HUES64 (cell line): ENCODE measurements around the gene JAG1.

Experiments
- H3K27ac ChIP-seq: 2 replicates; pipeline ENCODE4 v1.7.0; 2013; ENCODE audit warnings: low read depth, low read length, inconsistent platforms
- H3K27me3 ChIP-seq: 2 replicates; pipeline ENCODE4 v1.6.1; 2013; ENCODE audit warnings: mild to moderate bottlenecking, low read length; ENCODE audit not compliant: insufficient read depth
- H3K36me3 ChIP-seq: 2 replicates; pipeline ENCODE4 v1.6.1; 2013; ENCODE audit warnings: mild to moderate bottlenecking, low read length; ENCODE audit not compliant: insufficient read depth
- H3K4me1 ChIP-seq: 2 replicates; pipeline ENCODE4 v1.6.1; 2013; ENCODE audit warnings: mild to moderate bottlenecking, low read length, moderate library complexity; ENCODE audit not compliant: insufficient read depth
- H3K4me3 ChIP-seq: 2 replicates; pipeline ENCODE4 v1.5.1; 2013; ENCODE audit warnings: mild to moderate bottlenecking, low read length, moderate library complexity
- H3K9ac ChIP-seq: 2 replicates; pipeline ENCODE4 v1.6.1; 2013; ENCODE audit warnings: mild to moderate bottlenecking, low read depth, low read length
- H3K9me3 ChIP-seq: 2 replicates; pipeline ENCODE4 v1.6.1; 2013; ENCODE audit warnings: low read depth, low read length; ENCODE audit not compliant: insufficient read depth
- WGBS: fragments of 150-250, 120-280 bp; methylation state at CpG from one replicate; pipeline ENCODE4 v1.1.7; 2013; ENCODE audit warnings: missing lambda C conversion rate; 5-methylcytosine and 5-hydroxymethylcytosine counted together

Gene JAG1

GRCh38 chr20:10658876-10659632 lies 14.7 kb downstream of the JAG1 start:
- Histone ChIP-seq H3K4me3 (no peak overlapping the region), H3K4me1 (peaks cover 69% of the 10 kb centered on the region), H3K9ac (no peak overlapping the region), H3K27me3 (no peaks in the 10 kb centered on the region), H3K27ac (no peak overlapping the region), H3K9me3 (no peaks in the 10 kb centered on the region), H3K36me3 (peaks cover 97% of the 10 kb centered on the region)
- 95% methylated on average over 4 of the region's 5 CpGs for WGBS

- H3K27ac ChIP-seq = no peak overlapping the region
- whole genome bisulfite sequencing = 96% methylated on average over 13 of the region's 13 CpGs
- no peak overlapping the region for H3K9ac ChIP-seq
- H3K36me3 ChIP-seq = peaks cover 96% of the 10 kb centered on the region
- H3K9me3 ChIP-seq = no peaks in the 10 kb centered on the region
- H3K4me1 ChIP-seq = peaks cover 68% of the 10 kb centered on the region
- no peak overlapping the region for H3K4me3 ChIP-seq
- no peaks in the 10 kb centered on the region for H3K27me3 ChIP-seq
These were observed 15.6 kb downstream of the JAG1 start for GRCh38 chr20:10658051-10658823.

- no peaks in the 10 kb centered on the region for H3K9me3 ChIP-seq
- H3K4me3 ChIP-seq = no peak overlapping the region
- no peak overlapping the region for H3K27ac ChIP-seq
- 83% methylated on average over 1 of the region's 1 CpG for WGBS
- H3K27me3 ChIP-seq = no peaks in the 10 kb centered on the region
- H3K9ac ChIP-seq = no peak overlapping the region
- peaks cover 69% of the 10 kb centered on the region for H3K4me1 ChIP-seq
- peaks cover 96% of the 10 kb centered on the region for H3K36me3 ChIP-seq
These were observed 16.3 kb downstream of the JAG1 start for GRCh38 chr20:10657453-10657852.

- Histone ChIP-seq H3K4me3 (no peak overlapping the region; the same call in 1 of the 2 replicates), H3K27me3 (no peaks in the 10 kb centered on the region), H3K36me3 (peaks cover 95% of the 10 kb centered on the region), H3K9ac (no peak overlapping the region), H3K27ac (no peak overlapping the region; the same call in 1 of the 2 replicates), H3K4me1 (peaks cover 66% of the 10 kb centered on the region), H3K9me3 (no peaks in the 10 kb centered on the region)
- WGBS = 77% methylated on average over 14 of the region's 15 CpGs
These were observed 17.8 kb downstream of the JAG1 start for GRCh38 chr20:10655720-10656669.

GRCh38 chr20:10654630-10655029 lies 19.2 kb downstream of the JAG1 start:
- WGBS = 44% methylated on average over 7 of the region's 7 CpGs
- no peaks in the 10 kb centered on the region for H3K27me3 ChIP-seq
- H3K4me3 ChIP-seq = no peak overlapping the region
- no peak overlapping the region for H3K9ac ChIP-seq
- no peak overlapping the region for H3K27ac ChIP-seq
- H3K9me3 ChIP-seq = no peaks in the 10 kb centered on the region
- peaks cover 65% of the 10 kb centered on the region for H3K4me1 ChIP-seq
- peaks cover 96% of the 10 kb centered on the region for H3K36me3 ChIP-seq

GRCh38 chr20:10654250-10654610 lies 19.6 kb downstream of the JAG1 start:
- Histone ChIP-seq H3K4me1 (peaks cover 69% of the 10 kb centered on the region), H3K27me3 (no peaks in the 10 kb centered on the region), H3K9me3 (no peaks in the 10 kb centered on the region), H3K4me3 (no peak overlapping the region), H3K27ac (no peak overlapping the region), H3K9ac (no peak overlapping the region), H3K36me3 (peaks cover 96% of the 10 kb centered on the region)

GRCh38 chr20:10653599-10654249 lies 20.1 kb downstream of the JAG1 start:
- Histone ChIP-seq H3K27me3 (no peaks in the 10 kb centered on the region), H3K9ac (no peak overlapping the region), H3K4me1 (peaks cover 74% of the 10 kb centered on the region), H3K9me3 (no peaks in the 10 kb centered on the region), H3K4me3 (no peak overlapping the region), H3K27ac (no peak overlapping the region), H3K36me3 (peaks cover 96% of the 10 kb centered on the region)
- WGBS = 69% methylated on average over 8 of the region's 13 CpGs

GRCh38 chr20:10652660-10653261 lies 21.0 kb downstream of the JAG1 start:
- Histone ChIP-seq H3K27me3 (no peaks in the 10 kb centered on the region), H3K4me1 (peaks cover 75% of the 10 kb centered on the region), H3K4me3 (no peak overlapping the region), H3K36me3 (peaks cover 96% of the 10 kb centered on the region), H3K9ac (no peak overlapping the region), H3K9me3 (no peaks in the 10 kb centered on the region), H3K27ac (no peak overlapping the region)
- WGBS = 71% methylated on average over 9 of the region's 9 CpGs

- H3K9me3 ChIP-seq = no peaks in the 10 kb centered on the region
- H3K36me3 ChIP-seq = peaks cover 96% of the 10 kb centered on the region
- no peak overlapping the region for H3K27ac ChIP-seq
- H3K27me3 ChIP-seq = no peaks in the 10 kb centered on the region
- no peak overlapping the region for H3K4me3 ChIP-seq
- H3K9ac ChIP-seq = no peak overlapping the region
- H3K4me1 ChIP-seq = peaks cover 69% of the 10 kb centered on the region
- WGBS = 91% methylated on average over 9 of the region's 9 CpGs
These were observed 21.6 kb downstream of the JAG1 start for GRCh38 chr20:10652185-10652584.

- Histone ChIP-seq H3K27ac (no peak overlapping the region), H3K9ac (no peak overlapping the region), H3K4me3 (no peak overlapping the region), H3K36me3 (peaks cover 96% of the 10 kb centered on the region), H3K4me1 (peaks cover 63% of the 10 kb centered on the region), H3K9me3 (no peaks in the 10 kb centered on the region), H3K27me3 (no peaks in the 10 kb centered on the region)
- 92% methylated on average over 15 of the region's 15 CpGs for WGBS
These were observed 22.4 kb downstream of the JAG1 start for GRCh38 chr20:10651227-10651990.
